K562 (cell line): ENCODE data around the gene GGTLC2. TPM values are rescaled to one million over a fixed set of nuclear protein-coding genes. Genes with fewer than 3 reads are reported as not detected.

Source experiments
- ATAC-seq: fragments of 200-7000 bp; cut with Tn5 transposase; 3 replicates; pipeline ENCODE4 v1.9.1; 2020; ENCODE audit warnings: moderate library complexity
- BruUV-seq: library from RNA; stranded (reverse); fragments of 400-500 nt; replicated peaks from 2 replicates; lab custom pipeline; 2021; lab: Mats Ljungman, UMichigan
- CTCF ChIA-PET: fragments of 300-600 bp; formaldehyde crosslinking; extraction: SDS; loops from one replicate; lab custom pipeline; 2021; ENCODE audit warnings: low intra/inter-chr PET ratio; lab: Yijun Ruan, JAX
- POLR2A ChIA-PET: fragments of 300-600, 350-650 bp; sonication (Branson Sonifier 250); formaldehyde crosslinking; extraction: SDS; loops from one replicate; lab custom pipeline; 2021; ENCODE audit warnings: antibody characterized with exemption, inconsistent platforms; lab: Yijun Ruan, JAX
- DNase-seq, 4 experiments: peaks; one replicate each; pipeline versions ENCODE4 v3.0.0 to v3.0.0-alpha.2; 2011 to 2018; ENCODE audit warnings: low spot score in 3 of 4, mixed read lengths in 3 of 4; ENCODE audit errors: extremely low read depth in 1 of 4
- FAIRE-seq: peaks from 2 replicates; lab custom pipeline; 2011; peaks lifted over from hg19 to GRCh38; lab: Jason Lieb, UNC
- H2AFZ ChIP-seq: 2 replicates; pipeline ENCODE4 v1.6.0; 2011; ENCODE audit warnings: low read depth, low read length, control low read depth, inconsistent platforms
- H3K27ac ChIP-seq: fragments of 200-600 bp; 3 replicates; pipeline ENCODE4 v1.8.0; 2011; ENCODE audit warnings: low read depth, mild to moderate bottlenecking, control low read depth, inconsistent platforms, low read length, moderate library complexity, mixed read lengths; ENCODE audit errors: extremely low read depth
- H3K27me3 ChIP-seq, 2 experiments: fragments of 300-600 bp in 1 of 2; 2 replicates in 1 of 2; 3 replicates in 1 of 2; pipeline versions ENCODE4 v1.6.0 to v1.8.0; 2011; ENCODE audit warnings: inconsistent platforms in 2 of 2, low read length in 2 of 2, mild to moderate bottlenecking in 1 of 2, mixed read lengths in 1 of 2, moderate library complexity in 1 of 2; ENCODE audit not compliant: control insufficient read depth in 2 of 2, insufficient read depth in 2 of 2
- H3K36me3 ChIP-seq: fragments of 300-600 bp; 3 replicates; pipeline ENCODE4 v1.8.0; 2011; ENCODE audit warnings: mild to moderate bottlenecking, low read length, inconsistent platforms; ENCODE audit not compliant: control insufficient read depth, insufficient read depth
- H3K4me1 ChIP-seq, 2 experiments: fragments of 200-600 bp in 1 of 2; replicated peaks in 1 of 2; 2 replicates in 1 of 2; 3 replicates in 1 of 2; pipeline versions ENCODE4 v1.5.1 to v1.8.0; 2011; ENCODE audit warnings: inconsistent platforms in 2 of 2, low read length in 2 of 2, mild to moderate bottlenecking in 1 of 2, mixed read lengths in 1 of 2, moderate library complexity in 1 of 2; ENCODE audit not compliant: control insufficient read depth in 2 of 2, insufficient read depth in 2 of 2
- H3K4me2 ChIP-seq: 2 replicates; pipeline ENCODE4 v1.6.1; 2011; ENCODE audit warnings: low read length, control low read depth, inconsistent platforms, mixed read lengths; ENCODE audit not compliant: insufficient read depth
- H3K4me3 ChIP-seq: fragments of 200-600 bp; sonication (generic), shearing (Covaris generic); 2 replicates; pipeline ENCODE4 v1.5.1; 2016; ENCODE audit warnings: control low read depth, inconsistent platforms
- H3K79me2 ChIP-seq: fragments of 200-600 bp; 3 replicates; pipeline ENCODE4 v1.8.0; 2011; ENCODE audit warnings: low read length, inconsistent platforms; ENCODE audit not compliant: control insufficient read depth, insufficient read depth
- H3K9ac ChIP-seq, 2 experiments: 2 replicates each; pipeline versions ENCODE4 v1.6.0 to v1.6.1; 2011; ENCODE audit warnings: low read depth in 2 of 2, low read length in 2 of 2, control low read depth in 1 of 2, inconsistent platforms in 1 of 2, mild to moderate bottlenecking in 1 of 2, mixed read lengths in 1 of 2; ENCODE audit not compliant: insufficient read depth in 1 of 2
- H3K9me1 ChIP-seq: one replicate; pipeline ENCODE4 v1.6.0; 2011; ENCODE audit warnings: inconsistent platforms, mild to moderate bottlenecking, low read length, moderate library complexity; ENCODE audit not compliant: control insufficient read depth, insufficient read depth
- H3K9me3 ChIP-seq: replicated peaks from 2 replicates; pipeline ENCODE4 v1.5.1; 2011; ENCODE audit warnings: low read depth, low read length, inconsistent platforms; ENCODE audit not compliant: control insufficient read depth, insufficient read depth
- H4K20me1 ChIP-seq: replicated peaks from 2 replicates; pipeline ENCODE4 v1.6.1; 2011; ENCODE audit warnings: low read length, inconsistent platforms, mixed read lengths; ENCODE audit not compliant: control insufficient read depth, insufficient read depth
- PHF20 ChIP-seq: fragments of 450-650 bp; IDR thresholded peaks from 2 replicates; pipeline ENCODE4 v1.6.1; 2018; ENCODE audit not compliant: partially characterized antibody
- RB1 ChIP-seq: fragments of 450-650 bp; IDR thresholded peaks from 2 replicates; pipeline ENCODE4 v1.6.1; 2017; ENCODE audit warnings: low read depth, mild to moderate bottlenecking
- SMARCB1 ChIP-seq: IDR thresholded peaks from 2 replicates; pipeline ENCODE4 v1.6.1; 2011; ENCODE audit warnings: improper control_type of control experiment, low read depth; ENCODE audit not compliant: insufficient read length
- UBTF ChIP-seq, 2 experiments: IDR thresholded peaks; 2 replicates each; pipeline ENCODE4 v1.6.1; 2012; ENCODE audit warnings: improper control_type of control experiment in 2 of 2, low read depth in 2 of 2, low read length in 2 of 2, borderline replicate concordance in 1 of 2
- ZBTB40 ChIP-seq, 2 experiments: fragments of 450-650 bp in 1 of 2; sonication (generic) in 1 of 2; formaldehyde crosslinking in 1 of 2; IDR thresholded peaks; 2 replicates each; pipeline versions ENCODE4 v1.7.1 to v1.9.0; 2016 to 2022; ENCODE audit warnings: inconsistent platforms in 1 of 2, mild to moderate bottlenecking in 1 of 2, missing genetic modification reagents in 1 of 2
- whole genome bisulfite sequencing: fragments of 100-300 bp; shearing (Covaris generic); methylation state at CpG from one replicate; pipeline ENCODE4 v1.1.6; 2016; ENCODE audit warnings: low coverage, mixed read lengths; ENCODE audit not compliant: insufficient coverage; ENCODE audit errors: missing lambda C conversion rate; 5-methylcytosine and 5-hydroxymethylcytosine counted together
- in situ Hi-C: fragments of 300-500 bp; cut with MboI; formaldehyde crosslinking; loops from 4 replicates; pipeline ENCODE4 v1.15.0; 2018; ENCODE audit warnings: inconsistent platforms, mixed read lengths
- intact Hi-C: fragments of 100-400 bp; cut with micrococcal nuclease; formaldehyde crosslinking; loops from 2 replicates; pipeline ENCODE4 v1.14.2; 2022
- polyA plus RNA-seq, 8 experiments: library from polyadenylated mRNA; depleted of rRNA in 4 of 8; stranded (reverse) in 5 of 8; unstranded in 3 of 8; fragments of >200 nt; fragmentation: Nextera tagmentation in 2 of 8; fragmentation: Illumina TruSeq in 1 of 8; extraction: Ambion mirVana in 2 of 8; extraction: Trizol in 1 of 8; gene quantifications; 2 replicates each; pipeline versions ENCODE4 v1.2.1 to v1.2.3, GENCODE V29; 2011 to 2014; ENCODE audit warnings: inconsistent platforms in 1 of 8, missing spikeins in 1 of 8
- total RNA-seq, 7 experiments: library from RNA; depleted of rRNA in 6 of 7; stranded (reverse); fragments of >200 nt in 6 of 7; fragmentation: Illumina TruSeq in 2 of 7; extraction: Trizol in 2 of 7; gene quantifications; 2 replicates each; pipeline versions ENCODE4 v1.2.1 to v1.2.3, GENCODE V29; 2011 to 2021; ENCODE audit warnings: low replicate concordance in 1 of 7

The GGTLC2 gene
- total and polyA plus RNA-seq, 9 of the 15 experiments (the other 6 are each of a cell fraction or from before 2014, with no cell fraction given), result not detected

GRCh38 chr22:22667966-22668880 lies 23.8 kb downstream of the GGTLC2 start:
- DNase-seq (no peak), FAIRE-seq (no peak), ATAC-seq (no peak)
- ChIA-PET CTCF (interaction anchor here (2.7 kb wide), 1 partner anchor 18 kb away, joined by 37 read pairs; no protein-coding TSS in a partner anchor), POLR2A (interaction anchor here (0.6 to 3.8 kb wide), 13 partner anchors 9 to 556 kb away, joined by 3 to 27 read pairs (median 4); no protein-coding TSS in a partner anchor)
- Histone ChIP-seq H3K27ac (no peak overlapping the region), H3K79me2 (no peaks in the 10 kb centered on the region), H3K4me2 (no peak overlapping the region), H3K9ac (no peak overlapping the region; a peak in 1 of 4 replicates), H4K20me1 (peaks cover 20% of the 10 kb centered on the region), H3K4me1 (no peaks in the 10 kb centered on the region), H3K4me3 (no peak overlapping the region), H3K9me1 (no peaks in the 10 kb centered on the region), H2AFZ (no peak overlapping the region), H3K9me3 (no peaks in the 10 kb centered on the region), H3K36me3 (no peaks in the 10 kb centered on the region), H3K27me3 (peaks cover 5 to 40% of the 10 kb centered on the region in 2 experiments; a peak in 4 of 5 replicates)
- intact Hi-C loops (no loop called here), in situ Hi-C loops (no loop called here)
- BruUV-seq, result no TSS peak
- under 1% methylated on average over 11 of the region's 11 CpGs for WGBS
- TF ChIP-seq UBTF (IDR thresholded peaks at IDR 0.05; ENCODE audit: borderline replicate concordance in 1 of 2, low read depth in 2 of 2, low read length in 2 of 2) (0 out of 4 replicates have a peak, but pooled peaks of 1 of the 2 experiments have one; percentile 37), PHF20 (peak; percentile 34), ZBTB40 (IDR thresholded peaks at IDR 0.05) (no peak), ZBTB40 (CRISPR knock-in tag; IDR thresholded peaks at IDR 0.05) (peak; percentile 45; the same call in 1 of the 2 replicates), RB1 (peak; percentile 44; the same call in 1 of the 2 replicates), SMARCB1 (no peak)
